Measurements from ENCODE around the gene PIGT.
A peak's percentile ranks its signal among the peaks of the same experiment; 100 is the strongest.
"Not testable (repeated sequence)": the region's sequence is repeated elsewhere in the genome, so short reads cannot be mapped to it uniquely, and the experiment has no call there.

The PIGT gene

DNA sequence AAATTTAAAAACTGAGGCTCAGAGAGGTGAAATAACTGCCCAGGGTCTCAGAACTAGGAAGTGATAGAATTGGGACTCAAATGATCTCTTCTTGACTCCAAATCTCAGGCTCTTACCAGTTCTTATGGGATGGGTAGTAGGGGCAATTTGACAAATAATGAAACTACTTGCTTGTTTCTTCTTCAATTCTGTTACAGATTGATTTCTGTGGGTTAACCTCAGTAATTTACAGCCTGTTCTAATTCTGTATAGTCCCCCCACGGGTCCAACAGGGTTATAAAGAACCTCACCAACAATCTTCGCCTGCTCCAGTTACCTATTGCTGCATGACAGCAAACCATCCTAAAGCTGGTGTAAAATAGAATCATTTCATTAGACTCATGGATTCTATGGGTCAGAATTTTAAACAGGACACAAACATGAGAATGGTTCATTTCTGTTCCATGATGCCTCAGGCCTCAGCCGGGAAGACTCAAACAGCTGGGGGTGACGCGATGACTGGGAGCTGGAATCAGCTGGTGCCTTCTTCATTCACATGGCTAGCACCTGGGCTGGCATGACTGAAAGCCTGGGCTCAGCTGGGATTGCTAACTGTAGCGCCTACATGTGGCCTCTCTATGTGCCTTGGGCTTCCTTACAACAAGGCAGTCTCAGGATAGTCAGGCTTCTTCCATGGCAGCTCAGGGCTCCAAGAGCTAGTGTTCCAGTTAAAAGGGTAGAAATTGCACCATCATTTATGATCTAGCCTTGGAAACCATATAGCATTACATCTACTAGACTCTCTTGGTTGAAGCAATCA is 47.0 kb downstream of the PIGT start:
- no peak for DNase-seq (ENCODE audit: low spot score)

- DNase-seq (ENCODE audit: low spot score): no peak
Observed at GRCh38 chr20:45463709-45464108, 47.8 kb downstream of the PIGT start.

DNA sequence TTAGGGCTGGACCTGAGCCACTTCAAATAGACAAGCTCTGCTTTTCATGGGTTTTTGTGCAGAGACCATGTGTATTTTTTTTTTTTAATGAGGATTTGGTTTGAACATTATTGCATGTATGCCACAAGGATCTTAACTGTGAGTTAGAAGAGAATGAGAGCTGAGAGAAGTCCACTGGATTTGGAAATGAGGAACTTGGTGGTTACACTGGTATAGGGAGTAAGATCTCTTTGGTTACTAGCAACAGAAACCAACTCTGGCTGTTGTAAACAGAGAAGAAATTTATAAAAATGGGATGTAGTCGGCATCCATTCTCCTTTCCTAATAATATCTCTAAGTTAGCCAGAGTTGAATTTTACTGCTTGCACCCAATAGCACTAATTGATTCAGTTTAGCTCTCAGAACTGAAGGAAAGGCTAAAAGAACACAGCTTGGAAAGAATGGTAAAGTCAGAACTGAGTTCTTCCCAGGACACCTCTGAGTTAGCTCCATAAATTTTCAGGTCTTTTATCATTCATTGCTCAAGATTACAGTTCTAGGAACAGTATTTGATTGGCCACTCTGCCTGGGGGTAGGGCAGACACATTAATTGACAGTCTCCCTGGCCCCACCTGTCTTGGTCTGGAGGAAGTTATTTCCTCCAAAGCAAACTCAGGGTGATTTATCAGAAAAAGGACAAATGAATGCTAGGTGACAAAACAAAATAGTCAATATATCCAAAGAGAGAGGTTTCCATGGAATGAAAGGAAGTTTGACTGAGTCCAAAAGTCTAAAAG is 49.7 kb downstream of the PIGT start:
- no peak for DNase-seq (ENCODE audit: low spot score)

DNA sequence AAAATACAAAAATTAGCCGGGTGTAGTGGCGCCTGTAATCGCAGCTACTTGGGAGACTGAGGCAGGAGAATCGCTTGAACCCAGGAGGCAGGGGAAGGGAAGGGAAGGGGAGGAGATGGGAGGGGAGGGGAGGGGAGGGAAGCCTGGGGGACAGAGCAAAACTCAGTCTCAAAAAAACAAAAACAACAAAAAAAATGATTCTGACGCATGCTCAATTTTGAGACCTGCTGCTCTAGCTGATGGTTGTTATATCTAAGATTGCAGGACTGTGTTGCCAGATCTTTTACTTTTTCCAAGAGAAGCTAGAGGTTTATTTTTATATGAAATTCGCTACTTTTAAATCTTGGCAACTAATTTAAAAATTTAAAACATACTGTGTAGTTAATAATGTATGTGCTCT is 51.2 kb downstream of the PIGT start:
- no peak for DNase-seq (ENCODE audit: low spot score)

DNA sequence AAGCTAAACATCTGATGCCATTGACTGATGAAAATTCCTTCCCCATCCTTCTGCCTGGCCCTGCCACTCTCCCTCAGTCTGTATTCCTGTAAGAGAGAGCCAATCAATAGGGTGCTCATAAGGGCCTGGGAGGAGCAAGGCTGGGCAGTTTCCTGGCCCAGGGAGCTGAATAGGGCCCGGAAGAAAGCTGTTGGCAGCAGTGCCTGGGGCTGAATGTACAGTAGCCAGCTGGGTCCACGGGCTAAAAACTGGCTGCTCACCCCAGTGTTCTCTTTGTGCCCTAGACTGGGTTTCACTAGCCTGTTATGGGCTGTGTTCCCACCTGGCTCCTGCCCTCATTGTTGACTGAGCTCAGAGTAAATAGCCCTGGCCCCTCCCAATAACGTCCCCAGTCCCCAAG is 51.9 kb downstream of the PIGT start:
- no peak for DNase-seq (ENCODE audit: low spot score)

DNA sequence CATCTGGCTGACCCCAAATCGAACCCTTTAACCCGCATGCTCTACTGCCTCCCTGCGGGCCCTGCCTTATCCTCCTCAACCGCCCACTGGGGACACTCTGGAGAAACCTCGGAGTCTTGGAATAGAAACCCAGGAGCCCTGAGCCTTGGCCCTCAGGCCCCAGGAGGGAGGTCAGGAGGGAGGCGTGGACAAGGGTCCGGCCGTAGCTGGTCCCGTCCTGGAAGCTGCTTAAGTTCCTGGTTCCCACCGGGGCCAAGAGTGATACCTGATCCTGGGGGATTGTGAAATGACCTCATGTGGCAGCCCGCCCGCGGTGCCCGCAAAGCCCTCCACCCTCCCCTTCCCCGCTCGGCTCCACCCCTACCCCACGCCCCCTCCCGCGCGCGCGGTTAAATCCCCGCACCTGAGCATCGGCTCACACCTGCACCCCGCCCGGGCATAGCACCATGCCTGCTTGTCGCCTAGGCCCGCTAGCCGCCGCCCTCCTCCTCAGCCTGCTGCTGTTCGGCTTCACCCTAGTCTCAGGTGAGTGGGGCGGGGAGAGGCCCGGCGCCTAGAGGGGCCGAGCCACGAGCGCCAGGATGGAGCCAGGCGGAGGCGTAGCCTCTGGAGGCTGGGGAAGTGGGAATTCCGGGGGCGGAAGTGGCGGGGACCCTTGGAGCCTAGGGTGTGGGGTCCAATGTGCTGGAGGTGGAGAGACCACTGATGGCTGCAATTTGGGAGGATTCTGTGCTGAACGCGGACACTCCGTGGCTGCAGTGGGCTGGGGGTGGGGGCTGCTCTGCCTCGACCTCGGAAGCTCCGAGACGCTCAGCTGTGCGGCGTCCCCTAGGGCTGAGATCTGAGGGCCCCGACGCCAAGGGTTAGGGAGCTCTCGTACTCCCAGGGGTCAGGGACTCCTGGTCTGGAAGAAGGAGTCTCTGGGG is 53.7 kb downstream of the PIGT start, which contains the start of gene WFDC2:
TSS of gene WFDC2 (plus strand) at position 418 of the 926 bp plus-strand sequence. CDS start at position 447, 29 bp downstream.
- DNase-seq (ENCODE audit: low spot score): peak; percentile 51

GRCh38 chr20:45470262-45470931 is 54.5 kb downstream of the PIGT start:
- peak; percentile 65 for DNase-seq (ENCODE audit: low spot score)

GRCh38 chr20:45470937-45471336 is 55.0 kb downstream of the PIGT start:
- DNase-seq (ENCODE audit: low spot score): no peak

DNA sequence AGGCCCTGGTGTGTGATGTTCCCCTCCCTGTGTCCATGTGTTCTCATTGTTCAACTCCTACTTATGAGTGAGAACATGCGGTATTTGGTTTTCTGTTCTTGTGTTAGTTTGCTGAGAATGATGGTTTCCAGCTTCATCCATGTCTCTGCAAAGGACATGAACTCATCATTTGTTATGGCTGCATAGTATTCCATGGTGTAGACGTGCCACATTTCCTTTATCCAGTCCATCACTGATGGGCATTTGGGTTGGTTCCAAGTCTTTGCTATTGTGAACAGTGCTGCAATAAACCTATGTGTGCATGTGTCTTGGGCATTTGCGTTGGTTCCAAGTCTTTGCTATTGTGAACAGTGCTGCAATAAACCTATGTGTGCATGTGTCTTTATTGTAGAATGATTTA is 56.3 kb downstream of the PIGT start:
- not testable (repeated sequence) for DNase-seq (ENCODE audit: low spot score)
